HepG2 (cell line): ENCODE data around the gene ZNF264. TPM values are rescaled to one million over a fixed set of nuclear protein-coding genes. Genes with fewer than 3 reads are reported as not detected.

Experiments used
- ATAC-seq: fragments of 200-7000 bp; cut with Tn5 transposase; 3 replicates; pipeline ENCODE4 v1.9.1; 2020; ENCODE audit warnings: mild to moderate bottlenecking, moderate library complexity
- BruUV-seq: library from RNA; stranded (reverse); fragments of 400-500 nt; replicated peaks from 2 replicates; lab custom pipeline; 2021; lab: Mats Ljungman, UMichigan
- CTCF ChIA-PET: fragments of 300-600 bp; formaldehyde crosslinking; extraction: SDS; loops from one replicate; lab custom pipeline; 2021; ENCODE audit warnings: low total read pairs, inconsistent platforms, low intra/inter-chr PET ratio; lab: Yijun Ruan, JAX
- POLR2A ChIA-PET: fragments of 350-600 bp; sonication (Branson Sonifier 250); formaldehyde crosslinking; loops from one replicate; lab custom pipeline; 2020; ENCODE audit warnings: antibody characterized with exemption, inconsistent platforms; lab: Yijun Ruan, JAX
- DNase-seq: peaks from one replicate; pipeline ENCODE4 v3.0.0-alpha.2; 2015; ENCODE audit warnings: low spot score
- FAIRE-seq: peaks from 3 replicates; lab custom pipeline; 2011; peaks lifted over from hg19 to GRCh38; lab: Jason Lieb, UNC
- H2AFZ ChIP-seq: one replicate; pipeline ENCODE4 v1.6.1; 2011; ENCODE audit warnings: low read length, inconsistent platforms
- H3K27ac ChIP-seq: fragments of 300-600 bp; 3 replicates; pipeline ENCODE4 v1.8.0; 2011; ENCODE audit warnings: mixed run types, mild to moderate bottlenecking, mixed read lengths, low read length, inconsistent platforms; ENCODE audit not compliant: insufficient read depth; ENCODE audit errors: extremely low read length
- H3K27me3 ChIP-seq, 2 experiments: fragments of 200-600 bp in 1 of 2; 2 replicates in 1 of 2; 3 replicates in 1 of 2; pipeline versions ENCODE4 v1.6.0 to v1.8.0; 2011; ENCODE audit warnings: low read length in 2 of 2, mild to moderate bottlenecking in 2 of 2, moderate library complexity in 2 of 2, inconsistent platforms in 1 of 2; ENCODE audit not compliant: insufficient read depth in 2 of 2, control insufficient read depth in 1 of 2
- H3K36me3 ChIP-seq, 2 experiments: fragments of 200-600 bp in 1 of 2; replicated peaks in 1 of 2; 2 replicates in 1 of 2; 3 replicates in 1 of 2; pipeline versions ENCODE4 v1.5.1 to v1.8.0; 2011; ENCODE audit warnings: low read length in 2 of 2, inconsistent platforms in 1 of 2; ENCODE audit not compliant: insufficient read depth in 2 of 2, control insufficient read depth in 1 of 2
- H3K4me1 ChIP-seq: 2 replicates; pipeline ENCODE4 v1.5.1; 2012; ENCODE audit warnings: low read length, inconsistent platforms; ENCODE audit not compliant: insufficient read depth
- H3K4me2 ChIP-seq: 2 replicates; pipeline ENCODE4 v1.6.0; 2011; ENCODE audit warnings: low read depth, low read length, inconsistent platforms
- H3K4me3 ChIP-seq, 3 experiments: fragments of 200-600 bp in 1 of 3; sonication (generic), shearing (Covaris generic) in 1 of 3; replicated peaks in 1 of 3; 2 replicates each; pipeline ENCODE4 v1.5.1; 2011 to 2016; ENCODE audit warnings: low read length in 3 of 3, inconsistent platforms in 2 of 3, low read depth in 2 of 3, mild to moderate bottlenecking in 2 of 3, control low read depth in 1 of 3, mixed read lengths in 1 of 3; ENCODE audit not compliant: insufficient read depth in 1 of 3
- H3K79me2 ChIP-seq: one replicate; pipeline ENCODE4 v1.6.1; 2011; ENCODE audit warnings: low read length, inconsistent platforms; ENCODE audit not compliant: insufficient read depth
- H3K9ac ChIP-seq: 2 replicates; pipeline ENCODE4 v1.6.0; 2011; ENCODE audit warnings: mild to moderate bottlenecking, low read depth, low read length, inconsistent platforms; ENCODE audit not compliant: insufficient read depth
- H3K9me3 ChIP-seq: 2 replicates; pipeline ENCODE4 v1.5.1; 2012; ENCODE audit warnings: mild to moderate bottlenecking, low read length
- H4K20me1 ChIP-seq: 2 replicates; pipeline ENCODE4 v1.6.0; 2011; ENCODE audit warnings: inconsistent platforms, mild to moderate bottlenecking, low read length, moderate library complexity; ENCODE audit not compliant: insufficient read depth
- DPF2 ChIP-seq: sonication (generic); formaldehyde crosslinking; IDR thresholded peaks from 2 replicates; pipeline ENCODE4 v1.4.0; 2020; ENCODE audit warnings: mild to moderate bottlenecking, low read depth, missing genetic modification reagents, borderline replicate concordance
- ELF3 ChIP-seq: IDR thresholded peaks from 2 replicates; pipeline ENCODE4 v1.6.1; 2016; ENCODE audit warnings: missing genetic modification reagents, missing compliant biosample characterization
- FOXK1 ChIP-seq: sonication (generic); formaldehyde crosslinking; IDR thresholded peaks from 2 replicates; pipeline ENCODE4 v1.4.0; 2020; ENCODE audit warnings: low read depth, missing genetic modification reagents, borderline replicate concordance
- KLF13 ChIP-seq: sonication (generic); formaldehyde crosslinking; IDR thresholded peaks from 2 replicates; pipeline ENCODE4 v1.4.0; 2020; ENCODE audit warnings: mild to moderate bottlenecking, missing genetic modification reagents
- MIXL1 ChIP-seq: IDR thresholded peaks from 2 replicates; pipeline ENCODE4 v1.6.1; 2016
- NPAS2 ChIP-seq: sonication (generic); formaldehyde crosslinking; IDR thresholded peaks from 2 replicates; pipeline ENCODE4 v1.8.0; 2022; ENCODE audit warnings: mild to moderate bottlenecking, missing genetic modification reagents, borderline replicate concordance
- NR2F6 ChIP-seq, 2 experiments: IDR thresholded peaks; 2 replicates each; pipeline ENCODE4 v1.6.1; 2016; ENCODE audit warnings: antibody characterized with exemption in 1 of 2, mild to moderate bottlenecking in 1 of 2
- REST ChIP-seq, 2 experiments: IDR thresholded peaks; 2 replicates each; pipeline ENCODE4 v1.6.1; 2011 to 2012; ENCODE audit warnings: low read length in 2 of 2, borderline replicate concordance in 1 of 2, low read depth in 1 of 2, mild to moderate bottlenecking in 1 of 2, moderate library complexity in 1 of 2
- SRSF9 ChIP-seq: fragments of 200-400 bp; formaldehyde crosslinking; IDR thresholded peaks from 2 replicates; pipeline ENCODE4 v1.6.1; 2018; ENCODE audit warnings: borderline replicate concordance, mild to moderate bottlenecking, low read depth, low read length; ENCODE audit not compliant: insufficient read depth, poor library complexity, severe bottlenecking
- ZFP90 ChIP-seq: sonication (generic); formaldehyde crosslinking; IDR thresholded peaks from 2 replicates; pipeline ENCODE4 v1.8.0; 2022; ENCODE audit warnings: missing genetic modification reagents, mild to moderate bottlenecking, inconsistent platforms, borderline replicate concordance
- ZNF850 ChIP-seq: sonication (generic); formaldehyde crosslinking; conservative IDR thresholded peaks from 2 replicates; pipeline ENCODE4 v1.9.0; 2021; ENCODE audit warnings: mild to moderate bottlenecking, missing genetic modification reagents
- WGBS: methylation state at CpG from one replicate; pipeline ENCODE4 v1.1.6; 2017; ENCODE audit warnings: low lambda C conversion rate; 5-methylcytosine and 5-hydroxymethylcytosine counted together
- in situ Hi-C: cut with HindIII; loops from 2 replicates; pipeline ENCODE4 v1.10.0; 2017; ENCODE audit warnings: low pct_unique_long_range_greater_than_20kb; ENCODE audit not compliant: extremely low pct_ligation_motif_present
- intact Hi-C: fragments of 100-400 bp; cut with micrococcal nuclease; formaldehyde crosslinking; loops from one replicate; pipeline ENCODE4 v1.10.0; 2022; ENCODE audit not compliant: unreplicated experiment
- polyA plus RNA-seq, 8 experiments: library from polyadenylated mRNA; depleted of rRNA in 3 of 8; stranded (reverse) in 7 of 8; unstranded in 1 of 8; fragments of >200 nt; fragmentation: Illumina TruSeq in 4 of 8; extraction: Trizol in 4 of 8; gene quantifications; 2 replicates each; pipeline versions ENCODE4 v1.2.1 to v1.2.3, GENCODE V29; 2011 to 2016; ENCODE audit warnings: low read depth in 4 of 8, missing spikeins in 1 of 8, mixed read lengths in 1 of 8; ENCODE audit not compliant: insufficient read depth in 1 of 8
- total RNA-seq, 5 experiments: library from RNA; depleted of rRNA; stranded (reverse); fragments of >200 nt; fragmentation: Illumina TruSeq; extraction: Trizol; gene quantifications; 2 replicates each; pipeline ENCODE4 v1.2.3, GENCODE V29; 2016; ENCODE audit warnings: low read depth in 1 of 5

ZNF264 gene
- total and polyA plus RNA-seq, 2 of the 13 experiments (the other 11 are each of a cell fraction or from before 2014, with no cell fraction given), result 3.5 to 17.6 TPM

GRCh38 chr19:57210381-57210780, 19.1 kb downstream of the ZNF264 start (continued):
- TF ChIP-seq FOXK1 (no peak), DPF2 (CRISPR knock-in tag) (no peak), MIXL1 (CRISPR knock-in tag) (no peak), KLF13 (CRISPR knock-in tag) (no peak), NPAS2 (CRISPR knock-in tag) (no peak)

GRCh38 chr19:57212109-57212508, 20.8 kb downstream of the ZNF264 start:
- no peak for DNase-seq
- 94% methylated on average over 7 of the region's 7 CpGs for WGBS
- no peak for TF ChIP-seq ZFP90 (CRISPR knock-in tag)
- no peak for TF ChIP-seq ELF3 (CRISPR knock-in tag)
- no peak for TF ChIP-seq REST (IDR thresholded peaks at IDR 0.05; ENCODE audit: borderline replicate concordance in 1 of 2, low read depth in 1 of 2, low read length in 2 of 2)
- TF ChIP-seq SRSF9, result no peak
- no peak for TF ChIP-seq NR2F6 (IDR thresholded peaks at IDR 0.05)
- TF ChIP-seq NR2F6 (CRISPR knock-in tag; IDR thresholded peaks at IDR 0.05), result no peak
- TF ChIP-seq ZNF850 (CRISPR knock-in tag), result no peak
- Histone ChIP-seq H2AFZ (no peak overlapping the region), H3K27ac (no peak overlapping the region), H3K79me2 (no peaks in the 10 kb centered on the region), H3K4me2 (no peak overlapping the region), H3K9me3 (no peaks in the 10 kb centered on the region), H3K9ac (no peak overlapping the region), H3K27me3 (no peaks in the 10 kb centered on the region), H3K4me1 (no peaks in the 10 kb centered on the region), H3K36me3 (peaks cover 18 to 44% of the 10 kb centered on the region in 2 experiments), H3K4me3 (no peak overlapping the region), H4K20me1 (no peaks in the 10 kb centered on the region)
- ChIA-PET POLR2A (no interaction called here), CTCF (no interaction called here)
- intact Hi-C loops (no loop called here), in situ Hi-C loops (no loop called here)
- no peak for FAIRE-seq
- ATAC-seq, result no peak
- no TSS peak for BruUV-seq
